Epidermal melanocyte (primary cell): ENCODE results near the gene CDKAL1.

Experiments
- DNase-seq: peaks from one replicate; pipeline ENCODE4 v3.0.0; 2011; ENCODE audit warnings: low spot score; ENCODE audit not compliant: insufficient read length

CDKAL1 gene

GRCh38 chr6:20554326-20554725 lies 20.1 kb downstream of the CDKAL1 start:
- DNase-seq: no peak

GRCh38 chr6:20554817-20555216 lies 20.6 kb downstream of the CDKAL1 start:
- no peak for DNase-seq

GRCh38 chr6:20559924-20560551 lies 25.8 kb downstream of the CDKAL1 start:
- DNase-seq: no peak

- no peak for DNase-seq
Observed at GRCh38 chr6:20563377-20563776, 29.1 kb downstream of the CDKAL1 start.

GRCh38 chr6:20564269-20564668 lies 30.0 kb downstream of the CDKAL1 start:
- DNase-seq: no peak

- no peak for DNase-seq
Observed at GRCh38 chr6:20564777-20565176, 30.5 kb downstream of the CDKAL1 start.

- DNase-seq: no peak
Observed at GRCh38 chr6:20565342-20565741, 31.1 kb downstream of the CDKAL1 start.

- DNase-seq: no peak
Observed at GRCh38 chr6:20566109-20566508, 31.9 kb downstream of the CDKAL1 start.

GRCh38 chr6:20569000-20569610 lies 34.8 kb downstream of the CDKAL1 start:
- DNase-seq: peak; percentile 25

GRCh38 chr6:20571261-20571660 lies 37.0 kb downstream of the CDKAL1 start:
- no peak for DNase-seq

GRCh38 chr6:20572288-20572687 lies 38.0 kb downstream of the CDKAL1 start:
- no peak for DNase-seq

- DNase-seq: no peak
Observed at GRCh38 chr6:20572940-20573339, 38.7 kb downstream of the CDKAL1 start.

- DNase-seq: no peak
Observed at GRCh38 chr6:20574355-20574754, 40.1 kb downstream of the CDKAL1 start.

- no peak for DNase-seq
Observed at GRCh38 chr6:20575125-20575524, 40.9 kb downstream of the CDKAL1 start.

GRCh38 chr6:20575704-20576451 lies 41.6 kb downstream of the CDKAL1 start:
- no peak for DNase-seq

GRCh38 chr6:20577173-20577688 lies 43.0 kb downstream of the CDKAL1 start:
- no peak for DNase-seq

GRCh38 chr6:20581070-20581469 lies 46.8 kb downstream of the CDKAL1 start:
- no peak for DNase-seq

GRCh38 chr6:20582586-20583443 lies 48.6 kb downstream of the CDKAL1 start:
- DNase-seq: no peak

- no peak for DNase-seq
Observed at GRCh38 chr6:20583444-20583800, 49.2 kb downstream of the CDKAL1 start.

- no peak for DNase-seq
Observed at GRCh38 chr6:20584100-20584731, 50.0 kb downstream of the CDKAL1 start.

- no peak for DNase-seq
Observed at GRCh38 chr6:20589266-20589665, 55.0 kb downstream of the CDKAL1 start.
